GM23338 (cell line): Measurements from ENCODE around the gene GRAMD1A. TPM values are rescaled to one million over a fixed set of nuclear protein-coding genes. Genes with fewer than 3 reads are reported as not detected.

Source experiments
- ATAC-seq: fragments of 200-7000 bp; cut with Tn5 transposase; 3 replicates; pipeline ENCODE4 v1.9.1; 2020
- DNase-seq: peaks from one replicate; pipeline ENCODE4 v3.0.0-alpha.2; 2015; ENCODE audit warnings: low spot score
- H2AFZ ChIP-seq: fragments of 200-600 bp; sonication (generic); 2 replicates; pipeline ENCODE4 v1.8.0; 2016; ENCODE audit warnings: antibody characterized with exemption, mild to moderate bottlenecking, moderate library complexity
- H3F3A ChIP-seq: fragments of 200-600 bp; sonication (generic); replicated peaks from 2 replicates; pipeline ENCODE4 v1.8.0; 2017; ENCODE audit warnings: antibody characterized with exemption, mixed run types, low read depth
- H3K27ac ChIP-seq: fragments of 200-600 bp; sonication (generic); 2 replicates; pipeline ENCODE4 v1.6.1; 2016; ENCODE audit warnings: low read depth
- H3K27me3 ChIP-seq: fragments of 200-600 bp; sonication (generic); 2 replicates; pipeline ENCODE4 v1.8.0; 2016; ENCODE audit warnings: mild to moderate bottlenecking, mixed run types, moderate library complexity; ENCODE audit not compliant: insufficient read depth
- H3K36me3 ChIP-seq: fragments of 200-600 bp; sonication (generic); 2 replicates; pipeline ENCODE4 v1.8.0; 2016; ENCODE audit warnings: mild to moderate bottlenecking; ENCODE audit not compliant: insufficient read depth
- H3K4me1 ChIP-seq: fragments of 200-600 bp; sonication (generic); 2 replicates; pipeline ENCODE4 v1.8.0; 2016; ENCODE audit warnings: mild to moderate bottlenecking, moderate library complexity; ENCODE audit not compliant: insufficient read depth
- H3K4me2 ChIP-seq: fragments of 200-600 bp; sonication (generic); 2 replicates; pipeline ENCODE4 v1.7.1; 2017; ENCODE audit warnings: mixed run types
- H3K4me3 ChIP-seq: fragments of 200-600 bp; sonication (generic); 2 replicates; pipeline ENCODE4 v1.6.1; 2016; ENCODE audit warnings: mixed run types
- H3K79me2 ChIP-seq: fragments of 200-600 bp; sonication (generic); replicated peaks from 2 replicates; pipeline ENCODE4 v1.8.0; 2017; ENCODE audit warnings: mild to moderate bottlenecking; ENCODE audit not compliant: insufficient read depth
- H3K9me2 ChIP-seq: fragments of 200-600 bp; sonication (generic); 2 replicates; pipeline ENCODE4 v1.8.0; 2017; ENCODE audit not compliant: insufficient read depth
- H4K20me1 ChIP-seq: fragments of 200-600 bp; sonication (generic); replicated peaks from 2 replicates; pipeline ENCODE4 v1.8.0; 2017; ENCODE audit warnings: mild to moderate bottlenecking; ENCODE audit not compliant: insufficient read depth
- H3K27ac Mint-ChIP-seq: 2 replicates; pipeline ENCODE4 v1.8.0; 2020; ENCODE audit warnings: inconsistent platforms, mild to moderate bottlenecking, moderate library complexity, mixed read lengths
- H3K27me3 Mint-ChIP-seq: 3 replicates; pipeline ENCODE4 v1.8.0; 2022; ENCODE audit warnings: low read depth, mild to moderate bottlenecking, moderate library complexity, mixed read lengths, inconsistent platforms; ENCODE audit not compliant: insufficient read depth, poor library complexity
- H3K36me3 Mint-ChIP-seq: 3 replicates; pipeline ENCODE4 v1.8.0; 2021; ENCODE audit warnings: low read depth, mild to moderate bottlenecking, inconsistent platforms, moderate library complexity, mixed read lengths
- H3K4me1 Mint-ChIP-seq: 3 replicates; pipeline ENCODE4 v1.8.0; 2020; ENCODE audit warnings: mild to moderate bottlenecking, inconsistent platforms, mixed read lengths
- H3K4me3 Mint-ChIP-seq: 3 replicates; pipeline ENCODE4 v1.8.0; 2021; ENCODE audit warnings: moderate library complexity, mild to moderate bottlenecking, inconsistent platforms, mixed read lengths
- H3K9me3 Mint-ChIP-seq: 3 replicates; pipeline ENCODE4 v1.8.0; 2020; ENCODE audit warnings: moderate library complexity, mild to moderate bottlenecking, inconsistent platforms, mixed read lengths
- CREB1 ChIP-seq: fragments of 250-450 bp; sonication (Bioruptor Pico); IDR thresholded peaks from 2 replicates; pipeline ENCODE4 v1.5.0; 2020; ENCODE audit warnings: low read depth, mild to moderate bottlenecking, moderate library complexity
- ETS1 ChIP-seq: IDR thresholded peaks from 2 replicates; pipeline ENCODE4 v1.6.1; 2016; ENCODE audit warnings: antibody characterized with exemption
- EZH2 ChIP-seq: fragments of 200-600 bp; sonication (generic); IDR thresholded peaks from one replicate; pipeline ENCODE4 v1.8.0; 2017; ENCODE audit warnings: antibody characterized with exemption, mild to moderate bottlenecking, low read depth; ENCODE audit not compliant: unreplicated experiment
- EZH2phosphoT487 ChIP-seq: fragments of 200-600 bp; sonication (generic); IDR thresholded peaks from one replicate; pipeline ENCODE4 v1.8.1; 2018; ENCODE audit warnings: antibody characterized with exemption; ENCODE audit not compliant: unreplicated experiment
- JUNB ChIP-seq: IDR thresholded peaks from one replicate; pipeline ENCODE4 v1.6.1; 2016; ENCODE audit warnings: antibody characterized with exemption; ENCODE audit not compliant: unreplicated experiment
- NANOG ChIP-seq: IDR thresholded peaks from 2 replicates; pipeline ENCODE4 v1.6.1; 2016; ENCODE audit warnings: antibody characterized with exemption, borderline replicate concordance
- POLR2AphosphoS5 ChIP-seq: IDR thresholded peaks from 2 replicates; pipeline ENCODE4 v1.6.1; 2016; ENCODE audit warnings: antibody characterized with exemption, low read depth
- STAT1 ChIP-seq: IDR thresholded peaks from one replicate; pipeline ENCODE4 v1.6.1; 2016; ENCODE audit warnings: antibody characterized with exemption; ENCODE audit not compliant: unreplicated experiment
- ZNF114 ChIP-seq: fragments of 250-450 bp; sonication (Bioruptor Pico); IDR thresholded peaks from 2 replicates; pipeline ENCODE4 v1.5.0; 2020; ENCODE audit warnings: mild to moderate bottlenecking, moderate library complexity
- ZNF331 ChIP-seq: fragments of 250-450 bp; sonication (Bioruptor Pico); IDR thresholded peaks from 2 replicates; pipeline ENCODE4 v1.5.0; 2020; ENCODE audit warnings: low read depth, mild to moderate bottlenecking, moderate library complexity
- polyA plus RNA-seq: library from polyadenylated mRNA; unstranded; fragments of >200 nt; fragmentation: Nextera tagmentation; extraction: Ambion mirVana; gene quantifications from 2 replicates; pipeline ENCODE4 v1.2.1, GENCODE V29; 2016
- total RNA-seq: library from RNA; depleted of rRNA; stranded (reverse); fragments of >200 nt; shearing (Covaris generic); gene quantifications from 2 replicates; pipeline ENCODE4 v1.2.3, GENCODE V29; 2014
- TF ChIP-seq, protein P1 (sequence below), 2 experiments: fragments of 200-600 bp in 1 of 2; sonication (generic) in 1 of 2; conservative IDR thresholded peaks; 2 replicates each; pipeline versions ENCODE4 v1.5.1 to v1.6.1; 2016 to 2017; ENCODE audit warnings: antibody characterized with exemption in 2 of 2, low read depth in 2 of 2, mild to moderate bottlenecking in 2 of 2, moderate library complexity in 1 of 2
- TF ChIP-seq, protein P2 (sequence below): fragments of 250-450 bp; sonication (Bioruptor Pico); IDR thresholded peaks from 2 replicates; pipeline ENCODE4 v1.5.0; 2020; ENCODE audit warnings: mild to moderate bottlenecking, moderate library complexity
- TF ChIP-seq, protein P3 (sequence below): IDR thresholded peaks from one replicate; pipeline ENCODE4 v1.6.1; 2018; ENCODE audit warnings: antibody characterized with exemption; ENCODE audit not compliant: unreplicated experiment

The GRAMD1A gene
- total and polyA plus RNA-seq, 2 experiments from 2014 or later, result 122 to 174 TPM

GRCh38 chr19:35011737-35012682, 11.9 kb downstream of the GRAMD1A start:
- peaks cover 18% of the 10 kb centered on the region for H3K79me2 ChIP-seq
- H4K20me1 ChIP-seq, result peaks cover 32% of the 10 kb centered on the region
- no peak overlapping the region; the same call in 2 of the 3 replicates for H3K4me3 Mint-ChIP-seq
- peaks cover 25% of the 10 kb centered on the region for H3K27me3 Mint-ChIP-seq
- H3F3A ChIP-seq, result peaks cover 33% of the 10 kb centered on the region
- H3K9me2 ChIP-seq, result no peaks in the 10 kb centered on the region
- no peak overlapping the region for H3K27ac ChIP-seq
- H3K4me2 ChIP-seq, result no peak overlapping the region
- no peaks in the 10 kb centered on the region for H3K4me1 ChIP-seq
- H3K36me3 Mint-ChIP-seq, result peaks cover 86% of the 10 kb centered on the region
- H3K27ac Mint-ChIP-seq, result 0 out of 2 replicates have a peak overlapping the region, but pooled peaks have one; percentile 36
- H3K4me1 Mint-ChIP-seq, result peaks cover 4% of the 10 kb centered on the region; the same call in 1 of the 3 replicates
- peaks cover 64% of the 10 kb centered on the region for H3K36me3 ChIP-seq
- no peak overlapping the region for H3K4me3 ChIP-seq
- TF ChIP-seq, protein P1, sequence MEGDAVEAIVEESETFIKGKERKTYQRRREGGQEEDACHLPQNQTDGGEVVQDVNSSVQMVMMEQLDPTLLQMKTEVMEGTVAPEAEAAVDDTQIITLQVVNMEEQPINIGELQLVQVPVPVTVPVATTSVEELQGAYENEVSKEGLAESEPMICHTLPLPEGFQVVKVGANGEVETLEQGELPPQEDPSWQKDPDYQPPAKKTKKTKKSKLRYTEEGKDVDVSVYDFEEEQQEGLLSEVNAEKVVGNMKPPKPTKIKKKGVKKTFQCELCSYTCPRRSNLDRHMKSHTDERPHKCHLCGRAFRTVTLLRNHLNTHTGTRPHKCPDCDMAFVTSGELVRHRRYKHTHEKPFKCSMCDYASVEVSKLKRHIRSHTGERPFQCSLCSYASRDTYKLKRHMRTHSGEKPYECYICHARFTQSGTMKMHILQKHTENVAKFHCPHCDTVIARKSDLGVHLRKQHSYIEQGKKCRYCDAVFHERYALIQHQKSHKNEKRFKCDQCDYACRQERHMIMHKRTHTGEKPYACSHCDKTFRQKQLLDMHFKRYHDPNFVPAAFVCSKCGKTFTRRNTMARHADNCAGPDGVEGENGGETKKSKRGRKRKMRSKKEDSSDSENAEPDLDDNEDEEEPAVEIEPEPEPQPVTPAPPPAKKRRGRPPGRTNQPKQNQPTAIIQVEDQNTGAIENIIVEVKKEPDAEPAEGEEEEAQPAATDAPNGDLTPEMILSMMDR (conservative IDR thresholded peaks at IDR 0.05; ENCODE audit: low read depth in 2 of 2), result no peak
- TF ChIP-seq, protein P2, sequence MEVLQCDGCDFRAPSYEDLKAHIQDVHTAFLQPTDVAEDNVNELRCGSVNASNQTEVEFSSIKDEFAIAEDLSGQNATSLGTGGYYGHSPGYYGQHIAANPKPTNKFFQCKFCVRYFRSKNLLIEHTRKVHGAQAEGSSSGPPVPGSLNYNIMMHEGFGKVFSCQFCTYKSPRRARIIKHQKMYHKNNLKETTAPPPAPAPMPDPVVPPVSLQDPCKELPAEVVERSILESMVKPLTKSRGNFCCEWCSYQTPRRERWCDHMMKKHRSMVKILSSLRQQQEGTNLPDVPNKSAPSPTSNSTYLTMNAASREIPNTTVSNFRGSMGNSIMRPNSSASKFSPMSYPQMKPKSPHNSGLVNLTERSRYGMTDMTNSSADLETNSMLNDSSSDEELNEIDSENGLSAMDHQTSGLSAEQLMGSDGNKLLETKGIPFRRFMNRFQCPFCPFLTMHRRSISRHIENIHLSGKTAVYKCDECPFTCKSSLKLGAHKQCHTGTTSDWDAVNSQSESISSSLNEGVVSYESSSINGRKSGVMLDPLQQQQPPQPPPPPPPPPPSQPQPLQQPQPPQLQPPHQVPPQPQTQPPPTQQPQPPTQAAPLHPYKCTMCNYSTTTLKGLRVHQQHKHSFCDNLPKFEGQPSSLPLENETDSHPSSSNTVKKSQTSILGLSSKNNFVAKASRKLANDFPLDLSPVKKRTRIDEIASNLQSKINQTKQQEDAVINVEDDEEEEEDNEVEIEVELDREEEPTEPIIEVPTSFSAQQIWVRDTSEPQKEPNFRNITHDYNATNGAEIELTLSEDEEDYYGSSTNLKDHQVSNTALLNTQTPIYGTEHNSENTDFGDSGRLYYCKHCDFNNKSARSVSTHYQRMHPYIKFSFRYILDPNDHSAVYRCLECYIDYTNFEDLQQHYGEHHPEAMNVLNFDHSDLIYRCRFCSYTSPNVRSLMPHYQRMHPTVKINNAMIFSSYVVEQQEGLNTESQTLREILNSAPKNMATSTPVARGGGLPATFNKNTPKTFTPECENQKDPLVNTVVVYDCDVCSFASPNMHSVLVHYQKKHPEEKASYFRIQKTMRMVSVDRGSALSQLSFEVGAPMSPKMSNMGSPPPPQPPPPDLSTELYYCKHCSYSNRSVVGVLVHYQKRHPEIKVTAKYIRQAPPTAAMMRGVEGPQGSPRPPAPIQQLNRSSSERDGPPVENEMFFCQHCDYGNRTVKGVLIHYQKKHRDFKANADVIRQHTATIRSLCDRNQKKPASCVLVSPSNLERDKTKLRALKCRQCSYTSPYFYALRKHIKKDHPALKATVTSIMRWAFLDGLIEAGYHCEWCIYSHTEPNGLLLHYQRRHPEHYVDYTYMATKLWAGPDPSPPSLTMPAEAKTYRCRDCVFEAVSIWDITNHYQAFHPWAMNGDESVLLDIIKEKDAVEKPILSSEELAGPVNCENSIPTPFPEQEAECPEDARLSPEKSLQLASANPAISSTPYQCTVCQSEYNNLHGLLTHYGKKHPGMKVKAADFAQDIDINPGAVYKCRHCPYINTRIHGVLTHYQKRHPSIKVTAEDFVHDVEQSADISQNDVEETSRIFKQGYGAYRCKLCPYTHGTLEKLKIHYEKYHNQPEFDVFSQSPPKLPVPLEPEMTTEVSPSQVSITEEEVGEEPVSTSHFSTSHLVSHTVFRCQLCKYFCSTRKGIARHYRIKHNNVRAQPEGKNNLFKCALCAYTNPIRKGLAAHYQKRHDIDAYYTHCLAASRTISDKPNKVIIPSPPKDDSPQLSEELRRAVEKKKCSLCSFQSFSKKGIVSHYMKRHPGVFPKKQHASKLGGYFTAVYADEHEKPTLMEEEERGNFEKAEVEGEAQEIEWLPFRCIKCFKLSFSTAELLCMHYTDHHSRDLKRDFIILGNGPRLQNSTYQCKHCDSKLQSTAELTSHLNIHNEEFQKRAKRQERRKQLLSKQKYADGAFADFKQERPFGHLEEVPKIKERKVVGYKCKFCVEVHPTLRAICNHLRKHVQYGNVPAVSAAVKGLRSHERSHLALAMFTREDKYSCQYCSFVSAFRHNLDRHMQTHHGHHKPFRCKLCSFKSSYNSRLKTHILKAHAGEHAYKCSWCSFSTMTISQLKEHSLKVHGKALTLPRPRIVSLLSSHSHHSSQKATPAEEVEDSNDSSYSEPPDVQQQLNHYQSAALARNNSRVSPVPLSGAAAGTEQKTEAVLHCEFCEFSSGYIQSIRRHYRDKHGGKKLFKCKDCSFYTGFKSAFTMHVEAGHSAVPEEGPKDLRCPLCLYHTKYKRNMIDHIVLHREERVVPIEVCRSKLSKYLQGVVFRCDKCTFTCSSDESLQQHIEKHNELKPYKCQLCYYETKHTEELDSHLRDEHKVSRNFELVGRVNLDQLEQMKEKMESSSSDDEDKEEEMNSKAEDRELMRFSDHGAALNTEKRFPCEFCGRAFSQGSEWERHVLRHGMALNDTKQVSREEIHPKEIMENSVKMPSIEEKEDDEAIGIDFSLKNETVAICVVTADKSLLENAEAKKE, result no peak
- TF ChIP-seq ETS1 (no peak), STAT1 (no peak), POLR2AphosphoS5 (no peak; the same call in none of the 2 replicates), ZNF114 (CRISPR knock-in tag) (no peak), NANOG (no peak), CREB1 (no peak), EZH2phosphoT487 (no peak), JUNB (no peak), ZNF331 (CRISPR knock-in tag) (no peak), EZH2 (no peak)
- TF ChIP-seq, protein P3, sequence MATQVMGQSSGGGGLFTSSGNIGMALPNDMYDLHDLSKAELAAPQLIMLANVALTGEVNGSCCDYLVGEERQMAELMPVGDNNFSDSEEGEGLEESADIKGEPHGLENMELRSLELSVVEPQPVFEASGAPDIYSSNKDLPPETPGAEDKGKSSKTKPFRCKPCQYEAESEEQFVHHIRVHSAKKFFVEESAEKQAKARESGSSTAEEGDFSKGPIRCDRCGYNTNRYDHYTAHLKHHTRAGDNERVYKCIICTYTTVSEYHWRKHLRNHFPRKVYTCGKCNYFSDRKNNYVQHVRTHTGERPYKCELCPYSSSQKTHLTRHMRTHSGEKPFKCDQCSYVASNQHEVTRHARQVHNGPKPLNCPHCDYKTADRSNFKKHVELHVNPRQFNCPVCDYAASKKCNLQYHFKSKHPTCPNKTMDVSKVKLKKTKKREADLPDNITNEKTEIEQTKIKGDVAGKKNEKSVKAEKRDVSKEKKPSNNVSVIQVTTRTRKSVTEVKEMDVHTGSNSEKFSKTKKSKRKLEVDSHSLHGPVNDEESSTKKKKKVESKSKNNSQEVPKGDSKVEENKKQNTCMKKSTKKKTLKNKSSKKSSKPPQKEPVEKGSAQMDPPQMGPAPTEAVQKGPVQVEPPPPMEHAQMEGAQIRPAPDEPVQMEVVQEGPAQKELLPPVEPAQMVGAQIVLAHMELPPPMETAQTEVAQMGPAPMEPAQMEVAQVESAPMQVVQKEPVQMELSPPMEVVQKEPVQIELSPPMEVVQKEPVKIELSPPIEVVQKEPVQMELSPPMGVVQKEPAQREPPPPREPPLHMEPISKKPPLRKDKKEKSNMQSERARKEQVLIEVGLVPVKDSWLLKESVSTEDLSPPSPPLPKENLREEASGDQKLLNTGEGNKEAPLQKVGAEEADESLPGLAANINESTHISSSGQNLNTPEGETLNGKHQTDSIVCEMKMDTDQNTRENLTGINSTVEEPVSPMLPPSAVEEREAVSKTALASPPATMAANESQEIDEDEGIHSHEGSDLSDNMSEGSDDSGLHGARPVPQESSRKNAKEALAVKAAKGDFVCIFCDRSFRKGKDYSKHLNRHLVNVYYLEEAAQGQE, result no peak
- no peak for ATAC-seq
- no peak for DNase-seq
- no peaks in the 10 kb centered on the region; the same call in 2 of the 3 replicates for H3K9me3 Mint-ChIP-seq
- H2AFZ ChIP-seq, result no peak overlapping the region
- no peaks in the 10 kb centered on the region for H3K27me3 ChIP-seq
